ENCODE results near the gene ITGAE.
"Not testable (repeated sequence)": the region's sequence is repeated elsewhere in the genome, so short reads cannot be mapped to it uniquely, and the experiment has no call there.

Gene ITGAE

GRCh38 chr17:3728099-3728498 lies 72.9 kb downstream of the ITGAE start:
- DNase-seq (ENCODE audit: low read depth): not testable (repeated sequence)

GRCh38 chr17:3727041-3727440 lies 73.9 kb downstream of the ITGAE start:
- DNase-seq (ENCODE audit: low read depth): no peak

GRCh38 chr17:3724378-3725077 lies 76.5 kb downstream of the ITGAE start:
- no peak for DNase-seq (ENCODE audit: low read depth)

DNA sequence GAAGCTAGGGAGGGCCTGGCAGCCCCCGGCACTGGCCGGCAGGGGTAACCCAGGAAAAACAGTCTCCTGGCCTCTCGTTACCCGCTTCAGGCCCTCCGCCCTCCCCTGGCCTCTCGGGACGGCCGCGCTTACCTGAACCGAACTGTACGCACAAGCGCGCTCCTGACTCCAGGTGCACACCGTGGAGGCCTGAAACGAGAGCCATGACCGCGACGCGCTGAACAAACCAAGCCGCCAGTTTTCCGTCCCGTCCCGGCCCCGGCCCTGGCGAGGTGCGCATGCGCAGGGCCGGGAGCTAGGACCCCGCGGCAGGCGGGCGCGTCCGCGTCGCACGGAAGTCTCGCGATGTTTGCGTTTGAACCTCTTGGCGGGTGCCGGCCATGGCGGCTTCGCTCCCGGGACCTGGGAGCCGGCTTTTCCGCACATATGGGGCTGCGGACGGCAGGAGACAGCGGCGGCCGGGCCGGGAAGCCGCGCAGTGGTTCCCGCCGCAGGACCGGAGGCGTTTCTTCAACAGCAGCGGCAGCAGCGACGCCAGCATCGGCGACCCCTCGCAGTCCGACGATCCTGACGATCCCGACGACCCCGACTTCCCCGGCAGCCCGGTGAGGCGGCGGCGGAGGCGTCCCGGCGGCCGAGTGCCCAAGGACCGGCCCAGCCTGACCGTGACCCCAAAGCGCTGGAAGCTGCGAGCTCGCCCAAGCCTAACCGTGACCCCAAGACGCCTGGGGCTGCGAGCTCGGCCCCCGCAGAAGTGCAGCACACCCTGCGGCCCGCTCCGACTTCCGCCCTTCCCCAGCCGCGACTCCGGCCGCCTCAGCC lies 77.2 kb downstream of the ITGAE start, which contains the start of gene HASPIN:
Gene HASPIN (plus strand): TSS at position 348 of the 822 bp plus-strand sequence. CDS start 33 bp downstream, at position 381.
- DNase-seq (ENCODE audit: low read depth): peak; percentile 77

DNA sequence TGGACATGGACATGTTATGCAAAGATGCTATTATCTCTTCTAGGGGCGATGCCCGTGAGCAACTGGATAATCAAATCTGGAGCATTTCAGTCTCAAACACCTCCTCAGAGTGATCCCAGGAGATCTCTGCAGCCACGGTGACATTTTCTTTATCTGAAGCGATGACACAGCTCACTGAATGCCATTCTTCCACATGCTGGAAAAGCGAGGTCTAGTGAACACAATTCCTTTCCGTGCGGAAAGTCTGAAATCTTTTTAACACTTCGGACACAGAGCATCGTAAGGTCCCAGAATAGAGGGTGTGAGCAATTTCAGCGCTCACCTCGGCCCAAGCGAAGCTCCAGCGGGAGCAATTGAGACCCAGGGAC lies 77.8 kb downstream of the ITGAE start:
- DNase-seq (ENCODE audit: low read depth): no peak

- DNase-seq (ENCODE audit: low read depth): no peak
These were observed 78.3 kb downstream of the ITGAE start for GRCh38 chr17:3722716-3723115.

DNA sequence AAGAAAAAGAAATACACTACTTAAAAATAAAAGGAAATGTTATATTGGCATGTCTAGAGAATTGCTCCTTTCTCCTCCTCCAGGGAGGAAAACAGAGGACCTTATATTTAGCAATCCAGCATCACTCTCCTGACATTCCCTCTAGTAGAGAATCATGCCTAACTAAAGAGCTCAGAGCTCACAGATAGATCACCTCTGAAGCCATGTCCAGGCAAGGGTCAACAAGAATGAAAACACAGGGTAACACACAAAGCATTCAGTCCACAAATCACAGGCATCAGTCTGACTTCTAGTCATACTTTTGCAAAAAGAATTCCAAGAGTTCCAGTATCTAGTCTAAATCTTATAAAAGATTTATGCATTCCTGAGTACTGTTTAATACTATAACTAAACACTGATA lies 81.7 kb downstream of the ITGAE start:
- no peak for DNase-seq (ENCODE audit: low read depth)

GRCh38 chr17:3718201-3718600 lies 82.8 kb downstream of the ITGAE start:
- DNase-seq (ENCODE audit: low read depth): no peak

GRCh38 chr17:3715296-3715695 lies 85.7 kb downstream of the ITGAE start:
- DNase-seq (ENCODE audit: low read depth): no peak

DNA sequence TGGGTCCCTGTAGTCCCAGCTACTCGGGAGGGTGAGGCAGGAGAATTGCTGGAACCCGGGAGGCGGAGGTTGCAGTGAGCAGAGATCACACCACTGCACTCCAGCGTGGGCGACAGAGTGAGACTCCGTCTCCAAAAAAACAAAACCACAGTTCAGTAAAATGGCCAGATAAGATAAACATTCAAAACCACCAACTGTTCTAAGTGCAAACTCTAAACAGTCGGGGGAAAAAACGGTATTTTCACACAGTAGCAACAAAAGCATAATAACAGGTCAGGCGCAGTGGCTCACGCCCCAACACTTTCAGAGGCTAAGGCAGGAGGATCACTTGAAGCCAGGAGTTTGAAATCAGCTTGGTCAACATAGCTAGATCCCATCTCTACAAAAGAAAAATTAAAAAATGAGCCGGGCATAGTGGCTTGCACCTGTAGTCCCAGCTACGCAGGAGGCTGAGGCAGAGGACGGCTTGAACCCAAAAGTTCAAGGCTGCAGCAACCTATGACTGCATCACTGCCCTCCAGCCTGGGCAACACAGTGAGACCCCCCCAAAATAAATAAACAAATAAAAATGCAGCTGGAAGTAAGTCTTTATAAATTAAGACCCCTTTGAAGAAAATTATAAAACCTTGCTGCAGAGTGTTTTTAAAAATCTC lies 88.1 kb downstream of the ITGAE start:
- no peak for DNase-seq (ENCODE audit: low read depth)

DNA sequence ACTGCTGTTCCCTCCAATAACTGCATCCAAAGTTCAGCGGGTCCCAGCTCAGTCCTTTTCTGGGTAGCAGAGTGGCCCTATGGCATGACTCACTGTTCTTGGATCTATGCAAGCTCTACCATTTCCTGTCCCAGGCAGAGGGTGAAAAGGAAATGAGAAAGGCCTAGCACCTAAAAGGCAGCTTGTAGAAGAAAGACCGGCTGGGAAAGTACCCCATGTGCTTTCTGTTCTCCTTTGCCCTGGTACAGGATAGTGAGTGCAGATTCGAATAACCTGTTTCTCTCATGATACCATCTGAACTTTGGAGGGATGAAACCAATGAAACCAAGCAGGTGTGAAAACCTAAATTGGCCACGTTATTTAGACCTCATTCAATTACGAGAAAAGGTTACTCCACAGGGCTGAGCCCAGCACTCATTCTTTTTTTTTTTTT lies 90.0 kb downstream of the ITGAE start:
- no peak for DNase-seq (ENCODE audit: low read depth)

DNA sequence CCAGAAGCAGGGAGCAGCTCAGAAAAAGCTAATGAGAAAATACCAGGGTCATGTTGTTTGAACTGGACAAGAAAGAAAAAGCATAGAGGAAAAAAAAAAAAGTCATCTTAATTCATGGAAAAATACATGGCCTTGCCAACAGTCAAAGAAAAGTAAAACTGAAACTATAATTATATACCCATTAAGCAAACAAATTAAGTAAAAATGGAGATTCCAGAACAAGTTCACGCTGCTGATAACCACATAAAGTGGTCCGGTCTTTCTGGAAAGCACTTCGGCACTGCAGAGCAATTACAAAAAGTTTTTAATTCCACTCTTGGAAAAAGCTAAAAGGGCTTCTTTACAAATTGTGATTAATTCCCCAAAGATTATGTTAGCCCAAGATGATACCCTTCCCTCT lies 92.6 kb downstream of the ITGAE start:
- no peak for DNase-seq (ENCODE audit: low read depth)

GRCh38 chr17:3705718-3705984 lies 95.3 kb downstream of the ITGAE start:
- not testable (repeated sequence) for DNase-seq (ENCODE audit: low read depth)

DNA sequence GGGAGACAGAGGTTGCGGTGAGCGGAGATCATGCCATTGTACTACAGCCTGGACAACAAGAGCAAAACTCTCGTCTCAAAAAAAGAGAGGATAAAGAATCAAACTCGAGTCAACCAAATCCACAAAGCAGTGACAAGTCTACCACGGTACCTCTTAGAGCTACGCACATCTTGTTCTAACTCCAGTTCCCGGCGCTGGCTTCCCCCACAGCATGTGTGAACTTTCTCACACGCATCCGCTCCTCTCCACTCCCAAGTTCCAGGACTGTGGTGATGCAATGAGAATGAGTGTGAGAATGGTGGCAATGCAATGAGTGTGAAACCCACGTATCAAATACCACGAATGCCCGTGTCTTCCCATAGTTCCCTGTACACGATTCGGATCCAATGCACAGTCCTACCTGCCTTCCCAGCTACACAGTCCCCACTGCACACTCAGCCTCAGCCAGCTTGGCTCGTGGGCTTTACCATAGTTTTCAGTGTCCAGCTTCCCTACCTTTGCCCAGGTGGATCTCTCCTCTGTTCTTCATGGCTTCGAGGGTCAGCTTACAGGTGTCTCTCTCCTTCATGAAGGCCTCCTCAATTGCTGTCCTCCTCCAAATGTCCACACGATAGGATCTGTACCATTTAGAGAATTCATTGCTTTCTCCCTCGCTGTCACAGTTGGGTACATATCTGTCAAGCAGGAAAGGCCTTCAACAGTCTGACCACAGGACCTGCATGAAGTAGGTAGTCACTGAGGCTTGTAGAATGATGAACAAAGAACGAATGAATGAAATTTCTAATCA lies 95.9 kb downstream of the ITGAE start:
- DNase-seq (ENCODE audit: low read depth): no peak

DNA sequence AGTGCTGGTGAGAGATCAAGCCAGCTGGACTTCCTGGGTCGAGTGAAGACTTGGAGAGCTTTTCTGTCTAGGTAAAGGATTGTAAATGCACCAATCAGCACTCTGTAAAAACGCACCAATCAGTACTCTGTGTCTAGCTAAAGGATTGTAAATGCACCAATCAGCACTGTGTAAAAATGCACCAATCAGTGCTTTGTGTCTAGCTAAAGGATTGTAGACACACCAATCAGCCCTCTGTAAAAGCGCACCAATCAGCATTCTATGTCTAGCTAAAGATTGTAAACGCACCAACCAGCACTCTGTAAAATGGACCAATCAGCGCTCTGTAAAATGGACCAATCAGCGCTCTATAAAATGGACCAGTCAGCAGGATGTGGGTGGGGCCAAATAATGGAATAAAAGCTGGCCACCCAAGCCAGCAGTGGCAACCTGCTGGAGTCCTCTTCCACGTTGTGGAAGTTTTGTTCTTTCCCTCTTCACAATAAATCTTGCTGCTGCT lies 98.9 kb downstream of the ITGAE start:
- not testable (repeated sequence) for DNase-seq (ENCODE audit: low read depth)

DNA sequence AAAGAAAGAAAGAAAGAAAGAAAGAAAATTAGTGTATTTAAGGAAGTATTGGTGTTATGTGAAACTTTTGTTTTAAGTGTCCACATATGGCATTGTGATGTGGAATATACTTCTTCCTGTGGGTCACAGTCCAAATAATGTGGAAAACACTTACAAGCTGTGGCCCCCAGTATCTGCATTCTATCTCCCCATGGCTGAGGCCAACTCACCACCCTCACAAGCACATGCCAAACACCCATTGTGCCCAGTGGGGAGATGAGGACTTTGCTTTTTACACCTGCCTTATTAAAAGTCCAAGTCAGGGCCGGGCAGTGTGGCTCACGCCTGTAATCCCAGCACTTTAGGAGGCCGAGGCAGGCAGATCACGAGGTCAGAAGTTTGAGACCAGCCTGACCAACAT lies 101.0 kb downstream of the ITGAE start:
- DNase-seq (ENCODE audit: low read depth): no peak

GRCh38 chr17:3698139-3698538 lies 102.8 kb downstream of the ITGAE start:
- DNase-seq (ENCODE audit: low read depth): no peak

- no peak for DNase-seq (ENCODE audit: low read depth)
These were observed 103.9 kb downstream of the ITGAE start for GRCh38 chr17:3697103-3697476.

GRCh38 chr17:3695723-3696411 lies 105.1 kb downstream of the ITGAE start, which contains the start of gene P2RX5:
TSS of gene P2RX5 (minus strand) at chr17:3696155. CDS start at chr17:3696005, 150 bp downstream.
- DNase-seq (ENCODE audit: low read depth): no peak

DNA sequence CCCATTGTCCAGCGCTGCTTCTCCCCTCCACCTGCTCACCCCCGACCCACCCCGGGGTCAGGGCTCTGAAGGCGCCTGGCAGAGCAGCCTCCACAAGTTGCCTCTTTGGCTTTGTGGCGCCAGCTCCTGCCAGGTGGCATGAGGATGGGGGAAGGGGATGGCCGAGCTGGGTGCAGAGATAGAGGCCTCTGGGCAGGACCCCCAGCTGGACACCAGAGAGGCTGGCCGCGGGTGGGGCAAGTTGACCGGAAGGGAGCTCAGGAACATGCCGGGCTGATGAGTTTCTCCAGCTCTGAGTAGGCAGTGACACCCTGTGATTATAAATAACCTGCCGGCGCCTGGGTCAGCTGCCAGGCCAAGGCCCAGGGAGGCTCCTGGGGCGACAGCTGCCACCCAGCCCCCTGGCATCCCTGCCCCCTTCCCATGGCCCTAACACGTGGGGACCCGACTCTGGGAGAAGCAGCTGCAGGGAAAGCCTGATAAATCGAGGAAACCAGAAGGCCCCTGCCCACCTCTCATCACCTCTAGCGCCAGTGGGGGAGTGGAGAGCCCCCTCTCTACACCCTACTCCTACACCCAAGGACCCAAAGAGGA lies 105.8 kb downstream of the ITGAE start:
- no peak for DNase-seq (ENCODE audit: low read depth)

DNA sequence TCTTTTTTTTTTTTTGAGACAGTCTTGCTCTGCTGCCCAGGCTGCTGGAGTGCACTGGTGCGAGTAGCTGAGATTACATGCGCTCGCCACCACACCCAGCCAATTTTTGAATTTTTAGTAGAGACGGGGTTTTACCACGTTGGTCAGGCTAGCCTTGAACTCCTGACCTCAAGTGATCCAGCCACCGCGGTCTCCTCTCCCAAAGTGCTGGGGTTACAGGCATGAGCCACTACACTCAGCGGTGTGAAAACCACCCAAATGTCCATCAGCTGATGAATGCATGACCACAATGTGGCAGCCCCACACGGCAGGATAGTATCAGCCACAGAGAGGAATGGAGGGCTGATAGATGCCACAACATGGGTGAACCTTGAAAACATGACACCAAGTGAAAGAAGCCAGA lies 107.2 kb downstream of the ITGAE start:
- DNase-seq (ENCODE audit: low read depth): no peak
